WTC11 (cell line): ENCODE data around the gene STIMATE. TPM values are rescaled to one million over a fixed set of nuclear protein-coding genes. Genes with fewer than 3 reads are reported as not detected.

Experiments
- ATAC-seq: fragments of 200-7000 bp; cut with Tn5 transposase; 2 replicates; pipeline ENCODE4 v1.10.0; 2021; ENCODE audit warnings: mild to moderate bottlenecking, moderate library complexity
- CTCF ChIA-PET: fragments of 300-600 bp; sonication (Branson Sonifier 250); formaldehyde crosslinking; loops from one replicate; lab custom pipeline; 2021; ENCODE audit warnings: antibody characterized with exemption; lab: Charles Lee
- POLR2A ChIA-PET: fragments of 350-600 bp; sonication (Branson Sonifier 250); formaldehyde crosslinking; loops from one replicate; lab custom pipeline; 2021; ENCODE audit warnings: antibody characterized with exemption; lab: Charles Lee
- DNase-seq: peaks from one replicate; pipeline ENCODE4 v3.0.0; 2021; ENCODE audit warnings: low spot score
- H3K27ac Mint-ChIP-seq: 2 replicates; pipeline ENCODE4 v1.8.0; 2021; ENCODE audit warnings: mixed read lengths
- H3K27me3 Mint-ChIP-seq: 2 replicates; pipeline ENCODE4 v1.8.0; 2021; ENCODE audit warnings: low read depth, mild to moderate bottlenecking, moderate library complexity, mixed read lengths
- H3K36me3 Mint-ChIP-seq: 2 replicates; pipeline ENCODE4 v1.8.0; 2021; ENCODE audit warnings: mixed read lengths
- H3K4me1 Mint-ChIP-seq: 2 replicates; pipeline ENCODE4 v1.8.0; 2022; ENCODE audit warnings: mixed read lengths
- H3K4me3 Mint-ChIP-seq: 2 replicates; pipeline ENCODE4 v1.8.0; 2021; ENCODE audit warnings: mild to moderate bottlenecking, moderate library complexity, mixed read lengths
- H3K9me3 Mint-ChIP-seq: 2 replicates; pipeline ENCODE4 v1.8.0; 2021; ENCODE audit warnings: mixed read lengths
- ATF3 ChIP-seq: sonication (generic); formaldehyde crosslinking; conservative IDR thresholded peaks from 2 replicates; pipeline ENCODE4 v1.8.1; 2022; ENCODE audit warnings: mild to moderate bottlenecking, missing genetic modification reagents
- ATF6 ChIP-seq: sonication (generic); formaldehyde crosslinking; IDR thresholded peaks from 2 replicates; pipeline ENCODE4 v1.8.1; 2023; ENCODE audit warnings: mild to moderate bottlenecking, missing genetic modification reagents
- CBFB ChIP-seq: sonication (generic); formaldehyde crosslinking; IDR thresholded peaks from 2 replicates; pipeline ENCODE4 v1.8.1; 2022; ENCODE audit warnings: mild to moderate bottlenecking, low read depth, missing genetic modification reagents
- E2F1 ChIP-seq: sonication (generic); formaldehyde crosslinking; IDR thresholded peaks from 2 replicates; pipeline ENCODE4 v1.8.0; 2022; ENCODE audit warnings: mild to moderate bottlenecking, missing genetic modification reagents
- EMX1 ChIP-seq: fragments of 250-450 bp; sonication (Bioruptor Pico); IDR thresholded peaks from 2 replicates; pipeline ENCODE4 v1.8.0; 2021; ENCODE audit warnings: mild to moderate bottlenecking
- ETV6 ChIP-seq: sonication (generic); formaldehyde crosslinking; IDR thresholded peaks from 2 replicates; pipeline ENCODE4 v1.8.1; 2022; ENCODE audit warnings: mild to moderate bottlenecking, missing genetic modification reagents
- FOXJ3 ChIP-seq: sonication (generic); formaldehyde crosslinking; IDR thresholded peaks from 2 replicates; pipeline ENCODE4 v1.9.0; 2021; ENCODE audit warnings: missing genetic modification reagents, mild to moderate bottlenecking, borderline replicate concordance
- FOXP4 ChIP-seq: sonication (generic); formaldehyde crosslinking; IDR thresholded peaks from 2 replicates; pipeline ENCODE4 v1.8.0; 2022; ENCODE audit warnings: mild to moderate bottlenecking, missing genetic modification reagents
- IRF1 ChIP-seq: sonication (generic); formaldehyde crosslinking; IDR thresholded peaks from 2 replicates; pipeline ENCODE4 v1.8.0; 2023; ENCODE audit warnings: missing genetic modification reagents
- JAZF1 ChIP-seq: fragments of 250-450 bp; sonication (Bioruptor Pico); IDR thresholded peaks from 2 replicates; pipeline ENCODE4 v1.9.0; 2021; ENCODE audit warnings: moderate library complexity, mild to moderate bottlenecking, inconsistent platforms
- MAX ChIP-seq: sonication (generic); formaldehyde crosslinking; IDR thresholded peaks from 2 replicates; pipeline ENCODE4 v1.8.0; 2022; ENCODE audit warnings: mild to moderate bottlenecking, missing genetic modification reagents
- NFYB ChIP-seq: sonication (generic); formaldehyde crosslinking; conservative IDR thresholded peaks from 2 replicates; pipeline ENCODE4 v1.8.0; 2022; ENCODE audit warnings: low read depth, missing genetic modification reagents
- PRDM15 ChIP-seq: sonication (generic); formaldehyde crosslinking; IDR thresholded peaks from 2 replicates; pipeline ENCODE4 v1.8.0; 2022; ENCODE audit warnings: missing genetic modification reagents
- RELA ChIP-seq: sonication (generic); formaldehyde crosslinking; IDR thresholded peaks from 2 replicates; pipeline ENCODE4 v1.8.1; 2022; ENCODE audit warnings: missing genetic modification reagents, mild to moderate bottlenecking, borderline replicate concordance
- STAT6 ChIP-seq: sonication (generic); formaldehyde crosslinking; conservative IDR thresholded peaks from 2 replicates; pipeline ENCODE4 v1.8.1; 2023; ENCODE audit warnings: mild to moderate bottlenecking, low read depth, missing genetic modification reagents, moderate library complexity
- total RNA-seq: library from RNA; stranded (reverse); gene quantifications from 3 replicates; pipeline ENCODE4 v1.2.3, GENCODE V29; 2021
- TF ChIP-seq, protein P1 (sequence below): sonication (generic); formaldehyde crosslinking; IDR thresholded peaks from 2 replicates; pipeline ENCODE4 v1.8.1; 2022; ENCODE audit warnings: low read depth, missing genetic modification reagents, borderline replicate concordance
- TF ChIP-seq, protein P2 (sequence below): sonication (generic); formaldehyde crosslinking; IDR thresholded peaks from 2 replicates; pipeline ENCODE4 v1.8.1; 2022; ENCODE audit warnings: missing genetic modification reagents, borderline replicate concordance

The STIMATE gene
- total RNA-seq, 1 experiment from 2014 or later: 35.5 TPM

DNA sequence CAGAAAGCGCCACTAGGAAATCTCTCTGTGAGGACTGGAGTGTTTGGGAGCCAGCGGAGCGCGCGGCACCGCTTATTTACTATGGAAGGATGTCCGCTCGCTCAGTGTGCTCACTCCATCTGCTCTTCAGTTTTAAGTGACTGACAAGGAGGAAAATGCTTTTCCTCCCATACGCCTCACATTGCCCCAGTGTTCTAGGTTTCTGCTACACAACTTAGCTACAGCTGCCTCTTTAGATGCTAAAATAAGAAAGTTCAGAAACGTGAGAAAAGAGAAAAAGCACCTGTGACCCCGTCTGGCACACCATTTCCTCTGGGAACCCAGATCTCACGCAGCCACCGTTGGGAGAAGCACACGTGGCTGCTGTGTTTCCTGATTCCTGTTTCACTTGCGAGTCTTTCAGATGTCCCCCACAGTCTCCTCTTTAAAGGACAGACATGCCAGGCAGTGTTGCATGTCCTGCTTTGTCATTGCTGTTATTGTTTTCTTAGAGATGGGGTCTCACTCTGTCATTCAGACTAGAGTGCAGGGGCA, 50.8 kb downstream of the STIMATE start:
- TF ChIP-seq ATF6 (no peak), FOXP4 (CRISPR knock-in tag) (no peak), MAX (no peak), EMX1 (CRISPR knock-in tag) (no peak), CBFB (CRISPR knock-in tag) (no peak), ATF3 (CRISPR knock-in tag) (no peak), PRDM15 (CRISPR knock-in tag) (no peak), IRF1 (no peak), E2F1 (CRISPR knock-in tag) (no peak), NFYB (CRISPR knock-in tag) (no peak), RELA (CRISPR knock-in tag) (no peak), FOXJ3 (CRISPR knock-in tag) (no peak), ETV6 (CRISPR knock-in tag) (no peak), JAZF1 (CRISPR knock-in tag) (no peak), STAT6 (CRISPR knock-in tag) (no peak)
- TF ChIP-seq, protein P1, sequence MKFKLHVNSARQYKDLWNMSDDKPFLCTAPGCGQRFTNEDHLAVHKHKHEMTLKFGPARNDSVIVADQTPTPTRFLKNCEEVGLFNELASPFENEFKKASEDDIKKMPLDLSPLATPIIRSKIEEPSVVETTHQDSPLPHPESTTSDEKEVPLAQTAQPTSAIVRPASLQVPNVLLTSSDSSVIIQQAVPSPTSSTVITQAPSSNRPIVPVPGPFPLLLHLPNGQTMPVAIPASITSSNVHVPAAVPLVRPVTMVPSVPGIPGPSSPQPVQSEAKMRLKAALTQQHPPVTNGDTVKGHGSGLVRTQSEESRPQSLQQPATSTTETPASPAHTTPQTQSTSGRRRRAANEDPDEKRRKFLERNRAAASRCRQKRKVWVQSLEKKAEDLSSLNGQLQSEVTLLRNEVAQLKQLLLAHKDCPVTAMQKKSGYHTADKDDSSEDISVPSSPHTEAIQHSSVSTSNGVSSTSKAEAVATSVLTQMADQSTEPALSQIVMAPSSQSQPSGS (CRISPR knock-in tag): no peak
- TF ChIP-seq, protein P2, sequence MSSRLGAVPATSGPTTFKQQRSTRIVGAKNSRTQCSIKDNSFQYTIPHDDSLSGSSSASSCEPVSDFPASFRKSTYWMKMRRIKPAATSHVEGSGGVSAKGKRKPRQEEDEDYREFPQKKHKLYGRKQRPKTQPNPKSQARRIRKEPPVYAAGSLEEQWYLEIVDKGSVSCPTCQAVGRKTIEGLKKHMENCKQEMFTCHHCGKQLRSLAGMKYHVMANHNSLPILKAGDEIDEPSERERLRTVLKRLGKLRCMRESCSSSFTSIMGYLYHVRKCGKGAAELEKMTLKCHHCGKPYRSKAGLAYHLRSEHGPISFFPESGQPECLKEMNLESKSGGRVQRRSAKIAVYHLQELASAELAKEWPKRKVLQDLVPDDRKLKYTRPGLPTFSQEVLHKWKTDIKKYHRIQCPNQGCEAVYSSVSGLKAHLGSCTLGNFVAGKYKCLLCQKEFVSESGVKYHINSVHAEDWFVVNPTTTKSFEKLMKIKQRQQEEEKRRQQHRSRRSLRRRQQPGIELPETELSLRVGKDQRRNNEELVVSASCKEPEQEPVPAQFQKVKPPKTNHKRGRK (CRISPR knock-in tag): no peak
- Mint-ChIP-seq H3K9me3 (no peaks in the 10 kb centered on the region), H3K27ac (no peak overlapping the region; the same call in 1 of the 2 replicates), H3K4me3 (no peak overlapping the region), H3K27me3 (no peaks in the 10 kb centered on the region), H3K4me1 (peaks cover 3% of the 10 kb centered on the region; the same call in 1 of the 2 replicates), H3K36me3 (peaks cover 22% of the 10 kb centered on the region)
- DNase-seq: no peak
- CTCF ChIA-PET: interaction anchor here (1.2 to 1.5 kb wide), 8 partner anchors 13 to 350 kb away, joined by 3 to 10 read pairs (median 4); partner anchors contain the start of genes MUSTN1 and STIMATE
- POLR2A ChIA-PET: no interaction called here
- ATAC-seq: no peak
